ENCODE measurements around the gene DHX38.

DHX38 gene

GRCh38 chr16:72162105-72162692, 68.6 kb downstream of the DHX38 start:
- DNase-seq (ENCODE audit: low read depth in 1 of 2, low spot score in 1 of 2): no peak

Data from stimulated activated CD4-positive, alpha-beta T cell treated with anti-CD3 and anti-CD28 coated beads, Interleukin-15, amount 100 ng/mL, for 1 hour (primary cell).